Activated naive CD4-positive, alpha-beta T cell treated with anti-CD3 and anti-CD28 coated beads, Interleukin-2, amount 10 ng/mL, durations not matched to agents 7 days and 5 days (primary cell): Measurements from ENCODE around the gene RCBTB2.

Experiments
- CTCF ChIA-PET: fragments of 350-600 bp; sonication (Branson Sonifier 250); formaldehyde crosslinking; loops from one replicate; lab custom pipeline; 2021; ENCODE audit warnings: antibody characterized with exemption; lab: Charles Lee
- DNase-seq: peaks from one replicate; pipeline ENCODE4 v3.0.0-alpha.2; 2020
- H3K27ac Mint-ChIP-seq: one replicate; pipeline ENCODE4 v1.8.0; 2021; ENCODE audit warnings: mild to moderate bottlenecking, moderate library complexity, mixed read lengths
- H3K27me3 Mint-ChIP-seq: one replicate; pipeline ENCODE4 v1.8.0; 2021; ENCODE audit warnings: mild to moderate bottlenecking, mixed read lengths
- H3K36me3 Mint-ChIP-seq: one replicate; pipeline ENCODE4 v1.8.0; 2021; ENCODE audit warnings: mixed read lengths
- H3K4me1 Mint-ChIP-seq: one replicate; pipeline ENCODE4 v1.8.0; 2021; ENCODE audit warnings: mixed read lengths
- H3K4me3 Mint-ChIP-seq: one replicate; pipeline ENCODE4 v1.8.0; 2021; ENCODE audit warnings: mild to moderate bottlenecking, moderate library complexity, mixed read lengths
- H3K9me3 Mint-ChIP-seq: one replicate; pipeline ENCODE4 v1.8.0; 2021; ENCODE audit warnings: mixed read lengths

The RCBTB2 gene

DNA sequence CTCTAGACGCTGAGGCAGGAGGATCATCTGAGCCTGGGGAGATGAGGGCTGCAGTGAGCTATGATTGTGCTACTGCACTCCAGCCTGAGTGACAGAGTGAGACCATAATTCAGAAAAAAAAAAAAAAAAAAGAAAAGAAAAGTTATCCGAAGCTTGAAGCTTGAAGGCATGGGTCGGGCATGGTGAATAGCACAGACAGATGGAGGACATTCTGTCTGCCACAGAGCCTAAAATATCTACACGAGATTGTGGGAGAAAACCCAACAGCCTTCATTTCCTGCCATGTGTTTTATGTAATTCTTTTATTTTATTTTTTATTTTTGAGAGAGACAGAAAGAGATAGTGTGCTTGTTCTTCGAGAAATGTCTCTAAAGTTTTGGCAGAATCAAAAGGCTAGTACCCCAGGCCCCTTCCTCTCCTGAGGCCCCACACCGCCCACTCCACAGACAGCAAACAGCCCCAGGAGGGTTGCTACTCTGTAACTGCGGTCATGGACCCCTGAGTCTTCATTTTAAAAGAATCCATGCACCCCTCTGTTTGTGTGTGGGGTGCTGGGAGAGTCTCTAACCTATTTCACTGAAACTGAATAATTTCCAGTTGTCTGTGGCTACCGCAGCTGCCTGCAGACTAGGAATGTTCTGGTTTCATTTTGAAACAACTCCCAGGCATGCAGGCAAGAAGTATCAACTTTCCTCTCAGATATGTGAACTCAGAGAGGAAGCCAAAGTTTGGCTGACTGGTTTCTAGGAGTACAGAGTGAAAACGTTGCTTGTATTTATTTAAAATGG, 38.4 kb upstream of the RCBTB2 start:
- CTCF ChIA-PET: interaction anchor here (1.0 kb wide), 1 partner anchor 9 kb away, joined by 4 read pairs; no protein-coding TSS in a partner anchor
- Mint-ChIP-seq H3K27ac (no peak overlapping the region), H3K9me3 (peaks cover 8% of the 10 kb centered on the region), H3K36me3 (peaks cover 8% of the 10 kb centered on the region), H3K4me1 (peaks cover 66% of the 10 kb centered on the region), H3K4me3 (no peak overlapping the region), H3K27me3 (peaks cover 14% of the 10 kb centered on the region)
- DNase-seq: no peak

DNA sequence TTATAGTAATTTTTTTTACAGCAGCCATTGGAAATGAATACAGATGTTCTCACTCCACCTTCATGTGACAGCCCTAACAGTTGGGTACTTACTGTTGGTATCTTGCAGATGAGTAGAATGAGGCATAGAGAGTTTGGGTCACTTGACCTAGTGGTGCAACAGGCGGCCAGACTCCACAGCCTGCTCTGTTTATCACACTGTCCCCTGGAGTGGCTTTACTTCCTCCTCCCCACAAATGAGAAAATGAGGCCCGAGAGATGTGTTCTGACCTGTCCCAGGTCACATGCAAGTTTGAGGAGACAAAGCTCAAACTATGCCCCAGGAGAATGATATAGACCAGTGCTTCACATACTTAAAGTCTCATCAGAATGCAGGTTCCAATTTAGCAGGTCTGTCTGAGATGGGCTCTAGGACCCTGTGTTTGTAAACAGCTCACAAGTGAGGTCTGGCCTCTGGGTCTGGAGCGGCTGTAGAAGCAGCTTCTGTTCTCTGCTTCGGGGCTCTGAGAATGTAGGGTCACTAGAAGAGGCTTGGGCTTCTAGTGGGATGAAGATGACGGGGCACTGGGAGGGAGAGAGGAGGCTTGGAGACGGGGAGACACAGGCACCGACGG, 37.4 kb upstream of the RCBTB2 start:
- H3K4me3 Mint-ChIP-seq: no peak overlapping the region
- CTCF ChIA-PET: interaction anchor here (1.0 to 1.5 kb wide), 4 partner anchors 8 to 337 kb away, joined by 3 to 10 read pairs (median 4); partner anchors contain the start of gene ITM2B
- peaks cover 7% of the 10 kb centered on the region for H3K9me3 Mint-ChIP-seq
- H3K27me3 Mint-ChIP-seq: peaks cover 14% of the 10 kb centered on the region
- H3K36me3 Mint-ChIP-seq: peaks cover 11% of the 10 kb centered on the region
- H3K4me1 Mint-ChIP-seq: peaks cover 60% of the 10 kb centered on the region
- no peak for DNase-seq
- no peak overlapping the region for H3K27ac Mint-ChIP-seq

- Mint-ChIP-seq H3K36me3 (peaks cover 10% of the 10 kb centered on the region), H3K4me3 (no peak overlapping the region), H3K27ac (no peak overlapping the region), H3K9me3 (peaks cover 3% of the 10 kb centered on the region), H3K27me3 (peaks cover 14% of the 10 kb centered on the region), H3K4me1 (peaks cover 61% of the 10 kb centered on the region)
- no peak for DNase-seq
- CTCF ChIA-PET: interaction anchor here (1.2 to 1.5 kb wide), 3 partner anchors 9 to 336 kb away, joined by 3 to 10 read pairs (median 5); partner anchors contain the start of gene ITM2B
Observed at GRCh38 chr13:48569104-48569666, 36.3 kb upstream of the RCBTB2 start.

GRCh38 chr13:48568370-48569103, 35.7 kb upstream of the RCBTB2 start:
- Mint-ChIP-seq H3K9me3 (peaks cover 3% of the 10 kb centered on the region), H3K27me3 (peaks cover 11% of the 10 kb centered on the region), H3K36me3 (peaks cover 11% of the 10 kb centered on the region), H3K27ac (no peak overlapping the region), H3K4me3 (no peak overlapping the region), H3K4me1 (peaks cover 60% of the 10 kb centered on the region)
- CTCF ChIA-PET: interaction anchor here (1.5 to 1.8 kb wide), 2 partner anchors 12 to 234 kb away, joined by 4 to 10 read pairs; no protein-coding TSS in a partner anchor
- DNase-seq: no peak

DNA sequence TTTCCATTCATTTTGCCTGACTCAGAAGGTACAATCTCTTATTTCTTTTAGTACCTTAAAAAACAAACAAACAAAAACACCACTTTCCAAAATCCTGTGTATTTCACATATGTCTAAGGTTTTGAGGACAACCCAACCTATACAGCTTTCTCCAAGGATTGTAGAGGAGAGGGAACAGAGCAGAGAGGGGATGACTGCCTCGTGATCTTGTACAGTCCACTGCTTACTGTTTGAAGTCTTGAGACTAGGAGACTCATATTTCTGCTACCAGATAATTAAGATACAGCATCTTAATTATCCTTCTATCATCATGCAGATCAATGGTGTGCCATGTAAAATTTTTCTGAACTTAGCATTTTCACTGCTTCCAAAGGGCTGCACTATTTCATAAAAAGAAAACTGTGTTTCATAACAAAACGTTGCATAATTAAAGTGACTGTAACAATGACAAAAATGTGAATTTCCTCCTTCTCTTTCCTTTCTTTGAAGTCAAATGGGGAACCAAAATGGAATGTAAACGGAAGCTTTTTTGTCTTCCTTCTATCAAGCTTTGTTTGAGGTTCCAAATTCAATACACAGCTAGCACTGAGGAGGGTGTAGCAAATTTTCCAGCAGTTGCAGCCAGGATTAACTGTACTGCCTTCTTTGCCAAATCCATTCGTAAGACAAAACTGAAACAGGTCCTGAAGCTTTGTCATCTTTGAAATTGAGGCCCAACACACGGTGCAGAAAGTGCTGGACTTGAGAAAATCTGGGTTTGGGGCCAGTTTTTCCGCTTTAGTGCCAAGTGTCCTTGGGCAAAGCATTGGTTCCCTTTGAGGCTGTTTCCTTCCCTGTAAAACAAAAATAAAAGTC, 34.9 kb upstream of the RCBTB2 start:
- CTCF ChIA-PET: interaction anchor here (1.8 kb wide), 1 partner anchor 233 kb away, joined by 4 read pairs; no protein-coding TSS in a partner anchor
- H3K4me3 Mint-ChIP-seq: no peak overlapping the region
- H3K9me3 Mint-ChIP-seq: no peaks in the 10 kb centered on the region
- DNase-seq: no peak
- H3K36me3 Mint-ChIP-seq: peaks cover 8% of the 10 kb centered on the region
- peaks cover 11% of the 10 kb centered on the region for H3K27me3 Mint-ChIP-seq
- no peak overlapping the region for H3K27ac Mint-ChIP-seq
- peaks cover 61% of the 10 kb centered on the region for H3K4me1 Mint-ChIP-seq

DNA sequence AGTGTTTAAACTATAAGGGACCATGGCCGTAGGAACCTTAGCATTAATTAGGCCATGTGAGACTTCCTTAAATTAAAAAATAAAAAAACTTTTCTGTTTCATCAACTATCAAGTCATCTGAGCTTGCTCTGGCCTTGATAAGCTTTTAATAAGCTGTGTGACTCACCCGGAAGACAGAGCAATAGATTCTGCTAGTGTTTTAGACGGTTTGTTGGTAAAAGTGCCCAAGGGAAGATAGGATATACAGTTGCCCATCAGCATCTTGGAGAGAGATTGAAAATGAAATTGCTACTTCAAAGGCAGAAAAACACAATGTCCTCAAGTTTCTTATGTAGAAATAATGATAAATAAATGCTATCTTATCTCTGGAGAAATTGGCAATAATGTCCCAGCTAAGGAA, 31.2 kb upstream of the RCBTB2 start:
- Mint-ChIP-seq H3K4me1 (peaks cover 69% of the 10 kb centered on the region), H3K36me3 (peaks cover 19% of the 10 kb centered on the region), H3K27me3 (peaks cover 4% of the 10 kb centered on the region), H3K27ac (no peak overlapping the region), H3K9me3 (peaks cover 10% of the 10 kb centered on the region), H3K4me3 (no peak overlapping the region)
- no peak for DNase-seq
- CTCF ChIA-PET: interaction anchor here (1.0 kb wide), 1 partner anchor 16 kb away, joined by 4 read pairs; no protein-coding TSS in a partner anchor

GRCh38 chr13:48563626-48564025, 30.7 kb upstream of the RCBTB2 start:
- CTCF ChIA-PET: no interaction called here
- no peak for DNase-seq
- no peak overlapping the region for H3K4me3 Mint-ChIP-seq
- H3K4me1 Mint-ChIP-seq: peaks cover 73% of the 10 kb centered on the region
- peaks cover 4% of the 10 kb centered on the region for H3K27me3 Mint-ChIP-seq
- peaks cover 10% of the 10 kb centered on the region for H3K9me3 Mint-ChIP-seq
- H3K36me3 Mint-ChIP-seq: peaks cover 23% of the 10 kb centered on the region
- H3K27ac Mint-ChIP-seq: peak overlapping the region; percentile 89

DNA sequence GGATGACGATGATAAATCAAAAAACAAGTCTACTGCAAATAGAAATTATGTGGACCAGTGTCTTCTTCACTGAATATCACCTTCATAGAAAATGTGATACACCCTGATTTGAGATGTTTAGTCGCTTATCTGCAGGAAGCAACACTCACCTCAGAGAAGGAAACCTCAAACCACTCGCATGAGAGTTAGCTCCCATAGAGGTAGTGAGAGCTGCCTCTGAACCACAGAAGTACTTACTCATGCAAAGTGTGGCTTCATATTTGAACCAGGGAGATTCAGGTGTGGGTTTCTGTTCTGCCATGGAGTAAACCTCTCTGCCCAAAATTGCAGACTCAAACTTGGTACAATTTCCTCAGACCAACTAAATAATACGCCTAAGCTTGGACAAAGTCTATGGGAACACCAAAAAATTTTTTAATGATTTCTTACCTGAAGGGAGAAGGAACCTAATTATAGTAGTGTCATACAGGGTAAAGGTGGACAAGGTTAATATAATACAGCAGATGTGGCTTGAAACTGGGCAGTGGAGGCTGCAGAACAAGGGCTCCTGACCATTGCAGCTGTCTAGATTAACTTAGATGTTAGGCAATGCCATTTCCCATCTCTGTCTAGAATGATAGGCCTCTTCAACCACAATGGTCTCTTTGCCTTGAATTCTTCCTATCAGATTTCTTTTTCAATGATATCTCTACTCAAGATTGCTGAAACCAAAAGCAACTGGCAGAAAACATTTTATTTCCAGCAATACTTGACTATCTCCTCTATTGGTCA, 29.6 kb upstream of the RCBTB2 start:
- DNase-seq: peak; percentile 86
- peak overlapping the region; percentile 35 for H3K4me3 Mint-ChIP-seq
- peaks cover 16% of the 10 kb centered on the region for H3K9me3 Mint-ChIP-seq
- CTCF ChIA-PET: interaction anchor here (0.9 to 2.2 kb wide), 5 partner anchors 12 to 150 kb away, joined by 3 to 14 read pairs (median 5); partner anchors contain the start of gene LPAR6
- H3K36me3 Mint-ChIP-seq: peaks cover 32% of the 10 kb centered on the region
- peak overlapping the region; percentile 89 for H3K27ac Mint-ChIP-seq
- peaks cover 72% of the 10 kb centered on the region for H3K4me1 Mint-ChIP-seq
- peaks cover 4% of the 10 kb centered on the region for H3K27me3 Mint-ChIP-seq

DNA sequence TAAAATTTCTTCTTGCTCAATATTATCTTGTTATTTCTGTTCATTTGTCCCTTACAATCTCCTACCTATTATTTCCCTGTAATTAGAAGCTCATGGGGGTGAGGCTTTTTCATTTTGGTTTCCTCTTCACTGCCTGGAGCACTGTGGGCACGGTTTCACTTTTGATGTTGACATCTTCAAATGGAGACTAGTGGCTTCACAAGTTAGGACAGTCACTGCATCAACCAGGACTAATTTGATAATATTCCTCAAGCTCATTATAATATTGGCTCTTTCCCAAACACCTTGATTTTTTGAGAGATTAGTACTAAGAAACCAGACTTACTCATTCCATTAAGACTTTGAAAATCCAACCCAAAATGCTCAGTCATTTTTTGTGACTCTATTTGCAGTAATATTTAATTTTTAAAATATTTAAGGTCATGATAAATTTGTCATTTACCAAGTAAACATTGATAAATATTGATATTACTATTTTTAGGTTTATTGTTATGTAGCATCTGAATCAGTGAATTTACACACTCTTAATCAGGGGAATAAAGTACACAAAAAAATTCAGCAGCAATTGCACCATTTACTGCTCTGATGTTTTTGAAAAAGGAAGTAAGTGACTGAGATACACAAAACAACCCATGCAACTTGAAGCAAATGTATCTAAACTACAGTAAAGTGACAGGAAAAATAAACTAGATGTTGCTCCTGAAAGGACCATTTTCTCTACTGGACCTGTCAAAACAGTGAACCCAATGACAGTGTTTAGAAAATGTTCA, 28.8 kb upstream of the RCBTB2 start:
- peak overlapping the region; percentile 36 for H3K4me3 Mint-ChIP-seq
- DNase-seq: peak; percentile 39
- H3K9me3 Mint-ChIP-seq: peaks cover 18% of the 10 kb centered on the region
- peaks cover 72% of the 10 kb centered on the region for H3K4me1 Mint-ChIP-seq
- CTCF ChIA-PET: interaction anchor here (1.6 to 2.2 kb wide), 4 partner anchors 13 to 149 kb away, joined by 4 to 14 read pairs (median 5); partner anchors contain the start of gene LPAR6
- H3K27me3 Mint-ChIP-seq: peaks cover 4% of the 10 kb centered on the region
- peak overlapping the region; percentile 89 for H3K27ac Mint-ChIP-seq
- peaks cover 33% of the 10 kb centered on the region for H3K36me3 Mint-ChIP-seq

GRCh38 chr13:48560657-48561337, 27.9 kb upstream of the RCBTB2 start:
- H3K4me3 Mint-ChIP-seq: peak overlapping the region; percentile 36
- H3K9me3 Mint-ChIP-seq: peaks cover 25% of the 10 kb centered on the region
- CTCF ChIA-PET: interaction anchor here (1.9 to 2.2 kb wide), 2 partner anchors 18 to 148 kb away, joined by 5 to 14 read pairs; partner anchors contain the start of gene LPAR6
- H3K27ac Mint-ChIP-seq: peak overlapping the region; percentile 80
- H3K36me3 Mint-ChIP-seq: peaks cover 38% of the 10 kb centered on the region
- H3K4me1 Mint-ChIP-seq: peaks cover 72% of the 10 kb centered on the region
- peaks cover 4% of the 10 kb centered on the region for H3K27me3 Mint-ChIP-seq
- DNase-seq: no peak

DNA sequence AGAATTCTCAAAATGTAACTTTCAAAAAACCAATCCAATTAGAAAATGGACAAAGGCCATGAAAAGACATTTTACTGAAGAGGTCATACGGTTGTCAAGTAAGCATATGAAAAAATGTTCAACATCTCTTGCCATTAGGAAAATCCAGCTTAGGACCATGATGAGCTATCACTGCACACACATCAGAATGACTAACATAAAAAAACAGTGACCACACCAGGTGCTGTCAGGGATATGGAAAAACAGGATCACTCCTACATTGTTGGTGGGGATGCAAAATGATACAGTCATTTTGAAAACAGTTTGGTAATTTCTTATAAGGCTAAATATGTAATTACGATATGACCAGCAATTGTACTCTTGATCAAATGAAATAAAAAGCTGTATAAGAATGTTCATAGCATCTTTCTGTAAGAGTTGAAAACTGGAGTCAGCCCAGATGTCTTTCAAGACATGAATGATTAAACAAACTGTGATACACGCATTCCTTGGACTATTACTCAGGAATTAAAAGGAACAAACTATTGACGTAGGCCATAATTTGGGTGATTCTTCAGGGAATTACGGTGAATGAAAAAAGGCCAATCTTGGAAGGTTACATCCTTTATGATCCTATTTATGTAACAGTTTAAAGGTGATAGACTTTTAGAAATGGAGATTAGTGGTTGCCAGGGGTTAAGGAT, 26.9 kb upstream of the RCBTB2 start:
- Mint-ChIP-seq H3K4me3 (no peak overlapping the region), H3K4me1 (peaks cover 67% of the 10 kb centered on the region), H3K36me3 (peaks cover 37% of the 10 kb centered on the region), H3K27ac (peak overlapping the region; percentile 16), H3K9me3 (peaks cover 31% of the 10 kb centered on the region), H3K27me3 (peaks cover 4% of the 10 kb centered on the region)
- DNase-seq: no peak
- CTCF ChIA-PET: no interaction called here
